B cell (primary cell): ENCODE data around the gene CDC42BPB. TPM values are rescaled to one million over a fixed set of nuclear protein-coding genes. Genes with fewer than 3 reads are reported as not detected.
A peak's percentile ranks its signal among the peaks of the same experiment; 100 is the strongest.

Experiments used
- ATAC-seq: fragments of 200-7000 bp; cut with Tn5 transposase; one replicate; pipeline ENCODE4 v1.10.0; 2021; ENCODE audit warnings: low read depth, mild to moderate bottlenecking, moderate number of reproducible peaks, moderate library complexity
- CTCF ChIA-PET: fragments of 350-600 bp; sonication (Branson Sonifier 250); formaldehyde crosslinking; loops from one replicate; lab custom pipeline; 2021; ENCODE audit warnings: antibody characterized with exemption, inconsistent platforms; lab: Charles Lee
- POLR2A ChIA-PET: fragments of 350-600 bp; sonication (Branson Sonifier 250); formaldehyde crosslinking; loops from one replicate; lab custom pipeline; 2021; ENCODE audit warnings: antibody characterized with exemption; lab: Charles Lee
- DNase-seq: peaks from one replicate; pipeline ENCODE4 v3.0.0; 2013
- H2AFZ ChIP-seq: 2 replicates; pipeline ENCODE4 v1.6.1; 2012; ENCODE audit warnings: mild to moderate bottlenecking, low read depth, low read length; ENCODE audit not compliant: insufficient read depth, poor library complexity, severe bottlenecking
- H3K27ac ChIP-seq, 2 donors: 1 replicate in 1 of 2; 2 replicates in 1 of 2; pipeline ENCODE4 v1.5.1; 2012 to 2013; ENCODE audit warnings: low read length in 2 of 2, mild to moderate bottlenecking in 2 of 2, moderate library complexity in 1 of 2
- H3K27me3 ChIP-seq, 4 experiments: fragments of 200-600 bp in 1 of 4; sonication (generic) in 1 of 4; replicated peaks in 1 of 4; 1 replicate in 2 of 4; 2 replicates in 2 of 4; pipeline versions ENCODE4 v1.6.1 to v1.7.0; 2013 to 2016; ENCODE audit warnings: low read length in 3 of 4, mild to moderate bottlenecking in 2 of 4, mixed read lengths in 1 of 4, moderate library complexity in 1 of 4; ENCODE audit not compliant: insufficient read depth in 4 of 4, control insufficient read depth in 3 of 4; ENCODE audit errors: control extremely low read depth in 1 of 4
- H3K36me3 ChIP-seq, 2 experiments: replicated peaks in 1 of 2; 1 replicate in 1 of 2; 2 replicates in 1 of 2; pipeline versions ENCODE4 v1.6.1 to v1.7.1; 2013; ENCODE audit warnings: low read length in 1 of 2; ENCODE audit not compliant: insufficient read depth in 2 of 2, control insufficient read depth in 1 of 2; ENCODE audit errors: control extremely low read depth in 1 of 2, extremely low read depth in 1 of 2
- H3K4me1 ChIP-seq, 2 donors: fragments of 200-600 bp in 1 of 2; sonication (generic) in 1 of 2; 1 replicate in 1 of 2; 2 replicates in 1 of 2; pipeline versions ENCODE4 v1.5.1 to v1.6.1; 2013 to 2017; ENCODE audit warnings: low read length in 2 of 2; ENCODE audit not compliant: control insufficient read depth in 2 of 2, insufficient read depth in 2 of 2
- H3K4me2 ChIP-seq: replicated peaks from 2 replicates; pipeline ENCODE3; 2012; ENCODE audit warnings: mild to moderate bottlenecking, low read depth, low read length; ENCODE audit not compliant: poor library complexity, severe bottlenecking
- H3K4me3 ChIP-seq, 5 experiments: fragments of 200-600 bp in 1 of 5; sonication (generic) in 1 of 5; 1 replicate in 3 of 5; 2 replicates in 2 of 5; pipeline versions ENCODE4 v1.5.1 to v1.7.0; 2011 to 2016; ENCODE audit warnings: low read length in 4 of 5, mild to moderate bottlenecking in 4 of 5, low read depth in 2 of 5, control low read depth in 1 of 5, moderate library complexity in 1 of 5; ENCODE audit not compliant: insufficient read depth in 1 of 5; ENCODE audit errors: control extremely low read depth in 1 of 5, extremely low read depth in 1 of 5
- H3K79me2 ChIP-seq: fragments of 200-600 bp; sonication (generic); one replicate; pipeline ENCODE4 v1.6.0; 2016; ENCODE audit warnings: low read length; ENCODE audit not compliant: control insufficient read depth, insufficient read depth
- H3K9ac ChIP-seq: fragments of 200-600 bp; sonication (generic); 2 replicates; pipeline ENCODE4 v1.6.1; 2017; ENCODE audit warnings: mild to moderate bottlenecking, low read length, moderate library complexity
- H3K9me3 ChIP-seq, 3 donors: one replicate each; pipeline versions ENCODE4 v1.6.1 to v1.7.1; 2013; ENCODE audit warnings: low read length in 2 of 3; ENCODE audit not compliant: control insufficient read depth in 2 of 3, insufficient read depth in 1 of 3; ENCODE audit errors: control extremely low read depth in 1 of 3
- H4K20me1 ChIP-seq: 2 replicates; pipeline ENCODE4 v1.6.0; 2012; ENCODE audit warnings: mild to moderate bottlenecking, low read length; ENCODE audit not compliant: insufficient read depth, control insufficient read depth, poor library complexity, severe bottlenecking
- H3K27ac Mint-ChIP-seq: one replicate; pipeline ENCODE4 v1.8.0; 2021; ENCODE audit warnings: mixed read lengths
- H3K27me3 Mint-ChIP-seq: one replicate; pipeline ENCODE4 v1.8.0; 2021; ENCODE audit warnings: mixed read lengths
- H3K4me1 Mint-ChIP-seq: one replicate; pipeline ENCODE4 v1.8.0; 2021; ENCODE audit warnings: mixed read lengths
- H3K4me3 Mint-ChIP-seq: one replicate; pipeline ENCODE4 v1.8.0; 2021; ENCODE audit warnings: mixed read lengths
- H3K9me3 Mint-ChIP-seq: one replicate; pipeline ENCODE4 v1.8.0; 2022; ENCODE audit warnings: mixed read lengths; ENCODE audit not compliant: insufficient read depth
- CTCF ChIP-seq: fragments of 200-600 bp; IDR thresholded peaks from one replicate; pipeline ENCODE4 v1.8.0; 2022; ENCODE audit warnings: antibody characterized with exemption, mild to moderate bottlenecking
- EZH2 ChIP-seq: IDR thresholded peaks from 2 replicates; pipeline ENCODE4 v1.6.1; 2012; ENCODE audit warnings: borderline replicate concordance, low read depth, mild to moderate bottlenecking, moderate library complexity, low read length; ENCODE audit not compliant: insufficient read depth, poor library complexity, severe bottlenecking
- WGBS: methylation state at CpG from one replicate; pipeline ENCODE4 v1.1.5; 2013; ENCODE audit warnings: missing lambda C conversion rate; ENCODE audit not compliant: insufficient coverage; 5-methylcytosine and 5-hydroxymethylcytosine counted together
- intact Hi-C: fragments of 100-400 bp; cut with micrococcal nuclease; formaldehyde crosslinking; loops from one replicate; pipeline ENCODE4 v1.10.0; 2022
- polyA plus RNA-seq: library from polyadenylated mRNA; depleted of rRNA; stranded (reverse); fragments of >200 nt; gene quantifications from 2 replicates; pipeline ENCODE4 v1.2.3, GENCODE V29; 2012
- total RNA-seq, 2 donors: library from RNA; stranded (reverse); fragments of 120-200 nt in 1 of 2; gene quantifications; 1 replicate in 1 of 2; 2 replicates in 1 of 2; pipeline versions ENCODE4 v1.2.3 to v1.2.4, GENCODE V29; 2013 to 2022

CDC42BPB gene
- total and polyA plus RNA-seq, 2 donors (not counting 1 experiment from before 2014, with no cell fraction given), result 23.9 to 52.5 TPM

- H3K27me3 ChIP-seq, result no peaks in the 10 kb centered on the region
- peak overlapping the region in 4 of 5 experiments; percentile 15 to 45 (median 30) for H3K4me3 ChIP-seq
- intact Hi-C loops, result loop anchor here (1.0 kb wide), 3 partner anchors 16 to 126 kb away; no protein-coding TSS in a partner anchor
- H3K9me3 Mint-ChIP-seq, result no peaks in the 10 kb centered on the region
- H3K79me2 ChIP-seq, result peaks cover 32% of the 10 kb centered on the region
- peak overlapping the region; percentile 50 for H2AFZ ChIP-seq
- peak overlapping the region; percentile 52 for H3K9ac ChIP-seq
- ChIA-PET POLR2A (interaction anchor here (0.9 to 2.2 kb wide), 4 partner anchors 15 to 133 kb away, joined by 3 to 13 read pairs (median 5); no protein-coding TSS in a partner anchor), CTCF (interaction anchor here (0.6 to 2.1 kb wide), 9 partner anchors 12 to 366 kb away, joined by 3 to 20 read pairs (median 5); no protein-coding TSS in a partner anchor)
- DNase-seq, result peak; percentile 88
- H3K4me1 ChIP-seq, result peaks cover 62 to 73% of the 10 kb centered on the region in 2 donors
- peak overlapping the region; percentile 91 to 93 for H3K27ac ChIP-seq
- H3K9me3 ChIP-seq, result peaks cover 0 to 3% (median 0%) of the 10 kb centered on the region in 3 donors
- peak; percentile 77 for ATAC-seq
- peaks cover 61% of the 10 kb centered on the region for H3K4me1 Mint-ChIP-seq
- H3K4me3 Mint-ChIP-seq, result peak overlapping the region; percentile 85
- peaks cover 0 to 53% of the 10 kb centered on the region in 2 experiments for H3K36me3 ChIP-seq
- WGBS, result 0% methylated on average over 3 of the region's 4 CpGs
- no peaks in the 10 kb centered on the region for H3K27me3 Mint-ChIP-seq
- no peak for TF ChIP-seq CTCF
- no peak for TF ChIP-seq EZH2
- no peaks in the 10 kb centered on the region for H4K20me1 ChIP-seq
- H3K4me2 ChIP-seq, result peak overlapping the region; percentile 76
- H3K27ac Mint-ChIP-seq, result peak overlapping the region; percentile 98
Measured at GRCh38 chr14:102901633-102902032, 155.7 kb downstream of the CDC42BPB start.
